ENCODE data around the gene XYLT2.
"Not testable (repeated sequence)": the region's sequence is repeated elsewhere in the genome, so short reads cannot be mapped to it uniquely, and the experiment has no call there.

XYLT2 gene

GRCh38 chr17:50345432-50346312, at the start of gene XYLT2:
XYLT2 (plus strand) TSS chr17:50346126; CDS start chr17:50346141, 15 bp downstream.
- ATAC-seq: peak; percentile 88 to 89

DNA sequence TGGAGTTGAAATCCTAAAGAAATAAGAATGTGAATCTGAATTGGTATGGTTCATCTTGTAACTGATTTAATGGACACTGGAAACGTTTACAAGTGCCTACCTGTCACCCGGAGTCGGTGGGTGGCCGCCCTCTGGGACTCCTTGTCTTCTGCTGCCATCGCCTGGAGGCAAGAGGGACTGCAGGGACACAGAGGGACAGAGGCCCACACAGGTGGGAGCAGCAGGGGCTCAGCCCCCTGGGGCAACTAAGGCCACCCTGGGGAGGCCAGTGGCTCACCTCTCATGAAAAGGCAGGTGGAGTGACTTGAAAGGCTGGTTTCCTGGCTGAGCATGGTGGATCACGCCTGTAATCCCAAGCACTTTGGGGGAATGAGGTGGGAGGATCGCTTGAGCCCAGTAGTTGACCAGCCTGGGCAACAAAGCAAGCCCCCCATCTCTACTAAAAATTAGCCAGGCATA, 48.5 kb upstream of the XYLT2 start:
- ATAC-seq: peak; percentile 91

DNA sequence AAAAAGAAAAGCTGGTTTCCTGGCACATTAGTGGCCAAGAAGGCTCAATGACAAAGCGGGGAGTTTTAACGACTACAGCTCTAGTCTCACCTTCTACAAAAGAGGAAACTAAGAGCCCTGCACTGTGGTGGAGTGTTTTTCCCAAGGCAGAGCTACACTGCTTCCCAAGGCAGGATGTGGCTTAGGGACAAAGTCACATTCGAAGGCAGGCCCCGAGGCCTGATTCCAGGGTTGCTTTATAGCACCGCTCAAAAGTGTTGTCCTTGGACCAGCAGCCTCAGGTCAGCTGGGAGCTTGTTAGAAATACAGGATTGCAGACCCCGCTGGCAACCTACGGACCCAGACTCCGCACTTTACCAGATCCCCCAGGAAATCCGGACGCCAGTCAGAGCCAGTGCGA, 47.9 kb upstream of the XYLT2 start:
- ATAC-seq: no peak

DNA sequence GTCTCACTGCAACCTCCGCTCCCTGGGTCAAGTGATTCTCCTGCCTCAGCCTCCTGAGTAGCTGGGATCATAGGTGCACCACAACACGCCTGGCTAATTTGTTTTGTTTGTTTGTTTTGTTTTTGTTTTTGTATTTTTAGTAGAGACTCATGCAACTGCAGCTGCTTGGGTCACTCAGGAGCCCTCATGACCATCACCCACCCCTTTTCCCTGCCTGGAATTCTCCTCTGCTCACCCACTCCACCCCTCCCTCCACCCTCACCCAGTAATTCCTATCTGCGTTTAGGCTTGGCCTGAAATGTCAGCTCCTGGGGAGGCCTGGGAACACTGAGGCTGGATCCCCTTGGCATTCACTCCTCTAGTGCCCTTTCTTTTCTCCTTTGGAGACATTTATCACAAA, 46.1 kb upstream of the XYLT2 start:
- ATAC-seq: no peak

DNA sequence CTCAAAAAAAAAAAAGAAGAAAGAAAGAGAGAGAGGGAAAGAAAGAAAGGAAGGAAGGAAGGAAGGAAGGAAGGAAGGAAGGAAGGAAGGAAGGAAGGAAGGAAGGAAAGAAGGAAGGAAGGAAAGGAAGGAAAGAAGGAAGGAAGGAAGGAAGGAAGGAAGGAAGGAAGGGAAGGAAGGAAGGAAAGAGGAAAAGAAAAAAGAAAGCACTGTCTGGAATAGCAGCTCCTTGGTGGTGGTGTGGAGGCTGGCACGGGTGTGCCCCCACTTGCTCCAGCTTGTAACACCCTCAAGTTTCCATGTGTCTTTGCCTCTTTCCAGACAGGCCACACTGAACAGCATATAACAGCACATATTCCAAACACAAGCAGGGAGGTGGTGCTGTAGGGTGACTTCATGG, 45.1 kb upstream of the XYLT2 start:
- not testable (repeated sequence) for ATAC-seq

DNA sequence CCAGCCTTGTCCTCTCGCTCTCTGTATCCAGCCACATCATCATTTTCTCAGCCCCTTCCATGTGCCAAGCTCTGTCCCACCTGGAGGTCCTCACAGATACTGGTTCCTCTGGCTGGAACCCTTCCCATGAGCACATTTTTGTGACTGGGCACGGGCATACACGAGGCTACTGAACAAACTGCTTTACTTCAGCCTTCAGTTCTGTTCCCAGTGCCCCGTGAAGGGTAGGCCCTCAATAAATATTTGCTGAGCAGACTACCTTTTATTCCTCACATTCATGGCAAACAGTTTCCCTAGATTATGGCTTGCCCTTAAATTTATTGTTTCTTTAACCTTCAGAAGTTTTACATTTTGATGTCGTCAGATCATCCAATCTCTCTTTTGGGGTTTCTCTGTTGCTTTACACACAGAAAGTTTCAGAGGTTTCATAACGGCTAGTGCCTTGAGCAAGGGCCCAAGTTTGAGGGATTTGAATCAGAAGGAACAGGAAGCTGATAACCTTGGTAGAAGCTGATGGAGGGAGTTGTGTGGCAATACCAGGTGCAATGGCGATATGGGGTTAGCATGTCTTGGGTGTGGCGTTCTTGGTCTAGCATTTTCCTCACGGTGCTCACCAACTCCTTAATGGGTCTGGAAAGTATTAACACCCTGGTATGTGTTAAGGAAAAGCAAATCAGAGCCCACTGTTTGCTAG, 43.9 kb upstream of the XYLT2 start:
- no peak for ATAC-seq

DNA sequence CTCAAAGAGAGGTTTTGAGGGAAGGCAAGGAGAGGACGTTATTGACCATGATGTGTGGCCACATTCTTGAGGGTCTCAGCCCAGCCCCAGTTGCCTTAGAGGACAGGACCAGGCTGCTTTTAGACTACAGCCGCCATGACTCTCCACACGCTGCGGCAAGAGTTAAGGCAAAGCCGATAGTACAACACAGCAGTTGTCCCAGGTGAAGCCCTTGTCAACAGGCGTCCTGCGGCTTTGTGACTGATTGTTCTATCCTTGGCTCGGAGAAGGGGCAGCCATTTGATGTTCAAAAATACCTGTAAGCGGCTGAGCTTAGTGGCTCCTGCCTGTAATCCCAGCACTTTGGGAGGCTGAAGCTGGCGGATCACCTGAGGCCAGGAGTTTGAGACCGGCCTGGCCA, 42.9 kb upstream of the XYLT2 start:
- no peak for ATAC-seq

- no peak for ATAC-seq
Observed at GRCh38 chr17:50303596-50303995, 42.3 kb upstream of the XYLT2 start.

DNA sequence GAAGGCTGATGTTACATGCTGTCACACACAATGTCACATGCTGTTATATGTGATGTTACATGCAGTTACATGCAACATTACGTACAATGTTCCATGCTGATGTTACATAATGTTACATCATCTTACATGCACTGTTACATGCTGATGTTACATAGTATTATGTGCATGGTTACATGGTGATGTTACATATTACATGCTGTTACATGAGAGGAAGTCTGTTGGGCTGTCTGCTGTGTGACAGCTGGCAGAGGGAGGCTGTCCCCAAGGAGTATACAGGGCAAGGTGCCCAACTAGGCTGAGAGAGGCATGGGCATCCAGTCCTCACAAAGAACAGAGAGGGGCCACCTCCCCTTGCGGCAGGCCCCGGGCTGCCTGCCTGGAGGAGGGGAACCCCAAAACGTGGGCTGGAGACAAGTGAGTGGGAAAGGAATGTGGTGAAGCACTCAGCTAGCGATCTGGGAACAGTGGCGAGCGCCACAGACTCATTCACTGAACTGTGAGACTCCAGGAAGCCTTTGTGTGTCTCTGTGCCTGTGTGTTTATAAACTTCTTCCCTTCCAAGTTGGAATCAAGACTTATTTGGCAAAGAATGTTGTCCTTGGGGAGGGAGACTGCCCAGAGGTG, 41.0 kb upstream of the XYLT2 start:
- no peak for ATAC-seq

- no peak for ATAC-seq
Observed at GRCh38 chr17:50307654-50308053, 38.3 kb upstream of the XYLT2 start.

DNA sequence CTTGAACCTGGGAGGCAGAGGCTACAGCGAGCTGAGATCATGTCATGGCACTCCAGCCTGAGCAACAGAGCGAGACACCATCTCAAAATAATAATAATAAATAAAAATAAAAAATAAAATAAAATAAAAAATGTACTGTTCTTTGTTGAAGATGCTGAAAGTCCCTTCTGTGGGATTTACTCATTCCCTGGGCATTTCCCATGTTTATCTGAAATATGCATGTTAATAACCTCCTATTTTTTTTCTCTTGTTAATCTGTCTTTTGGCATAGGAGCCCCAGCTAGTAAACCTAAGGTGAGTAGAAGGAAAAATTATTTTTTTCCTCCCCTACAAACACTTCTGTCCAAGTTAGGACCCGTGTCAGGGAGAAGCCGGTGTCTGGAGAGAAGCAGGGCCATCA, 37.3 kb upstream of the XYLT2 start:
- ATAC-seq: no peak

- ATAC-seq: no peak
Observed at GRCh38 chr17:50310455-50311111, 35.3 kb upstream of the XYLT2 start.

DNA sequence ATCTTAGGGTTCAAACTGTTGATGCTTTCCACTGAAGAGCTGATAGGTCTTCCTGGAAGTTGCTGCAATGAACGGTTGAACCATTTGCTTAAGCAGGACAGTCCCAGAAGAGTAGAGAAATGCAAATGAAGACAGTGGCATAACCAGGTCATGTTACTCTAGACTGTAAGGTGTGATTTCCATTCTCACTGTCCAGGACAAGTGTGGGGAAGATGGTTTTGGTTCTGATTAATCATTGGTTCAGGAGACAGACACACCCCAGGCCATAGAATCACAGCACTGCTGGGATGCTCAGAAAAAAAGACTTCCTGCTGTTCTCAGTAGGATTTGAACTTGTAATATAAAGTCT, 34.8 kb upstream of the XYLT2 start:
- no peak for ATAC-seq

- ATAC-seq: no peak
Observed at GRCh38 chr17:50311483-50311882, 34.4 kb upstream of the XYLT2 start.

DNA sequence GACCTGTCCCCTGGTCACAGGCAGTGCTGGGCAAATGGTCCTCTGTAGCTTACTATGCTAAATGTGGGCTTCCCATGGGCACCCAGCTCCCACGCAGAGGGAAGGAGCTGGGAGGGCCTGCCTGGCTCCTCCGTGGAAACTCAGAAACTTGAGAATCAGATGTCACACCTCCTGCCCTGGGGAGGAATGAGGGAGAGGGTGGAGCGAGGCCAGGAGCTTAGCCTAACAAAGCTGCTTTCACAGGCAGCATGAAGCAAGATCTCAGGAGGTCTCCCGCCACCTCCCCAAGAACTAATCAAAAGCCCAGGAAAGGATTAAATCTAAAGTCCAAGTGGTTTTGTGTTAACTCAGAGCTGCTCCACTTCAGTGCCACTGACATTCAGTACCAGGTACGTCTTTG, 33.6 kb upstream of the XYLT2 start:
- ATAC-seq: no peak

DNA sequence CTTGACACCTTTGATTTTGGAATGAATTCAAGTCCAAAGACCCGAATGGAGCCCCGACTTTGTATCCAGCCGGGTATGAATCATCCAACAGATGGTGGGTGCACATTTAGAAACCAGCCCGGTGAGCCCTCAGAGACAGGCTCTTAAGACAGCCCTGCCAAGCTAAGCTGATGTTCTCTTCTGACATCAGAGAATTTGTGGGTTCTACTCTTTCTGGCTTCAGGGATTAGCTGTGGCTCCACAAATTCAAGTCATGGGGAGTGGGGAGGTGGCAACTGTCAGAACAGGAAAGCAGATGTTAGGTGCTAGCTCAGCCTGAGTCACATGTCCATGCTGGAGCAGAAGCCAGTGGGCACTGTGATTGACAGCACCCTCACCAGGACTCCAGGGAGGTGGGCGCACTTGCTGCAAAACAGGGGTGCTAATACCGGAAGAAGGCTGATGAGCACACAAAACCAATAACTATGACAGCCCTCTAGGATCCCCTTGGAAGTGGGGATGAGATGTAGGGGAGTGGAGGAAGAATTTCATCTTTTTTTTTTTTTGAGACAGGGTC, 31.4 kb upstream of the XYLT2 start:
- no peak for ATAC-seq

GRCh38 chr17:50316016-50316587, 29.8 kb upstream of the XYLT2 start:
- ATAC-seq: no peak

DNA sequence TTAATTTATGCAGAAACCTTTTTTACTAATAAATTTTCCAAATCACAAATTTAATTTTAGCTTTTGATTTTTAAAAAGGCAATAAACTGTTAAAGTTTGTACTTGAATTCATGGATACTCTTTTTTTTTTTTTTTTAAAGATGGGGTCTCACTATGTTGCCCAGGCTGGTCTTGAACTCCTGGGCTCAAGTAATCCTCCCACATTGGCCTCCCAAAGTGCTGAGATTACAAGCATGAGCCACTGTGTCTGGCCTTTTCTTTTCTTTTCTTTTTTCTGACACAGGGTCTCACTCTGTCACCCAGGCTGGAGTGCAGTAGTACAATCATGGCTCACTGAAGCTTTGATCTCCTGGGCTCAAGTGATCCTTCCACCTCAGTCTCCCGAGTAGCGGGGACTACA, 29.3 kb upstream of the XYLT2 start:
- ATAC-seq: not testable (repeated sequence)

DNA sequence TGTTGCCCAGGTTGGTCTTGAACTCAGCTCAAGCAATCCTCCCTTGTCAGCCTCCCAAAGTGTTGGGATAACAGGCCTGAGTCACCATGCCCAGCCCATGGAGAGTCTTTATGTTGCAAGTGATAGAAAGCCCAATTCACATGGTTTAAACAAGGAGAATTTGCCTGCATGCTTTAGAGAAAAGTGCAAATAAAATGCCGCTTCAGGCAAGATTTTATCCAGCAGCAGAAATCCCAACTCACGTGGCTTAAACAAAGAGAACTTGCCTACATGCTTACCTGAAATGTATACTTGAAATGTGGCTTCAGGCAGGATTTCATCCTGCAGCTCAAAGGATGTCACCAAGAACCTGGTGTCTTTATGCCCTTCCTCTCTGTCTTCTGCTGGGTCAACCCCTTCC, 28.8 kb upstream of the XYLT2 start:
- no peak for ATAC-seq

- no peak for ATAC-seq
Observed at GRCh38 chr17:50318501-50319285, 27.2 kb upstream of the XYLT2 start.

- no peak for ATAC-seq
Observed at GRCh38 chr17:50319306-50320004, 26.5 kb upstream of the XYLT2 start.

All from activated CD4-positive, CD25-positive, alpha-beta regulatory T cell treated with anti-CD3 and anti-CD28 coated beads, Interleukin-2, amount 50 U/mL, for 24 hours (primary cell).